GM21723 (cell line): ENCODE measurements around the gene LGALS16.
"Not testable (repeated sequence)": the region's sequence is repeated elsewhere in the genome, so short reads cannot be mapped to it uniquely, and the experiment has no call there.

ENCODE experiments used
- ATAC-seq: cut with Tn5 transposase; IDR thresholded peaks from one replicate; pipeline ENCODE4 v1.9.1; 2021; ENCODE audit warnings: mild to moderate bottlenecking, moderate library complexity; ENCODE audit not compliant: unreplicated experiment

Gene LGALS16, protein sequence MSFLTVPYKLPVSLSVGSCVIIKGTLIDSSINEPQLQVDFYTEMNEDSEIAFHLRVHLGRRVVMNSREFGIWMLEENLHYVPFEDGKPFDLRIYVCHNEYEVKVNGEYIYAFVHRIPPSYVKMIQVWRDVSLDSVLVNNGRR

DNA sequence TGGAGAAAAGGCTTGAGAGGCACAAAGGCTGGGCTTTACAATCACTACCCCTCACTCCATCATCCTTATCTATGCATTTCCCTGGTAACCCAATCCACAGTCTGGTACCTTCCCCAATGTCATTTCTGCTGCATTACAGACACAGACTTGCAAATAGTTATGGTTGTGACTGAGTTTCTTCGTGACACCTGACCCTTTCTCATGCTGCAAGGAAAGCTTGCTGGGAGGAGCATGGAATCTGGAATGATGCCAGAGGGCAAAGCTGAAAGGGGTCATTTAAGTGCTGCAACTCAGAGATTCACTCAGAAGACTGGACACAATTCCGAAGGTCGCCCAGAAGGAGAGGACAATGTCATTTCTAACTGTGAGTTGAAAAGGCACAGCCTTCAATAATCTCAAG lies at the start of gene LGALS16:
Gene LGALS16 (plus strand): TSS at position 301 of the 400 bp plus-strand sequence. CDS start 49 bp downstream, at position 350.
- ATAC-seq = no peak

DNA sequence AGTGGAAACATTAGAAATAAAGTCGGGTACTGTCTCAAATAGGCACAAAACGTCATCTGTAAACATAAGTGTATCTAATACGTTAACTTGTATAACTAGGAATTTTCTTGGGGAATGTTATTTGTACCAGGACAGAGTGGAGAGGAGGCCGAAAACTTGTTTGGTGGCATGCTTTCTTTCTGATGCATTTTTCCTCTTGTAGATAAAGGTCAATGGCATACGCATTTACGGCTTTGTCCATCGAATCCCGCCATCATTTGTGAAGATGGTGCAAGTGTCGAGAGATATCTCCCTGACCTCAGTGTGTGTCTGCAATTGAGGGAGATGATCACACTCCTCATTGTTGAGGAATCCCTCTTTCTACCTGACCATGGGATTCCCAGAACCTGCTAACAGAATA lies 48.7 kb upstream of the LGALS16 start:
- ATAC-seq = no peak

DNA sequence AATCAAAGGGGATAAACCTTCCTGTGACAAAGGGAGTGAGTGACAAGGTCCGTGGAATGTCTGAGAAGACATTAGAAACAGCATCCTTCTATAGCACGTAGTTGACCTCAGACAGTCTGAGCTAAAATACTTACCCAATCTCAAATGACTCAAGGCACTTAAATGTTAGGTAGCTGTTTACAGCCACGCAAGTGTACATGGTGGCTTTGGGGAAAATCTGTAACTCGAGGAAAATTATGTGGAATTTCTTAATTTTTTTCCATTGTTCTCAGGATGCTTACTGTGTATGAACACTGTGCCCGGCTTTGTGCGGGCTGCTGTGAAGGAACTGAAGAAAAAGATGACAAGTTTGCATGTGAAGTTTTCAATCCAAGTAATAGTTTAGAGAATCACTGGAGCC lies 48.2 kb upstream of the LGALS16 start:
- ATAC-seq = no peak

DNA sequence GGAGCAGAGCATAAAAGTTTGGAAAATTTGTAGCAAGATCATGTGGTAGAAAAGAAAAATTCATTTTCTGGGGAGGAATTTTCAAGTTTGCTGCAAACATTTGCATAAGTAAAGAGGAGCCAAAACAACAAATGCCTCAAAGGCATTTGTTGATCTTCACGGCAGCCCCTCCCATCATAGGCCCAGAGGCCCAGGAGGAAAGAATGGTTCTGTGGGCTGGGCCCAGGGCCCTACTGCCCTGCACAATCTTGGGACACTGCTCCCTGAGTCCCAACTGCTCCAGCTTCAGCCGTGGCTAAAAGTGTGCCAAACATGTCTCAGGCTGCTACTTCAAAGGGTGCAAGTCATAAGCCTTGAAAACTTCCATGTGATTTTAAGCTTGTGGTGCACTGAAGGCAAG lies 42.1 kb upstream of the LGALS16 start:
- no peak for ATAC-seq

DNA sequence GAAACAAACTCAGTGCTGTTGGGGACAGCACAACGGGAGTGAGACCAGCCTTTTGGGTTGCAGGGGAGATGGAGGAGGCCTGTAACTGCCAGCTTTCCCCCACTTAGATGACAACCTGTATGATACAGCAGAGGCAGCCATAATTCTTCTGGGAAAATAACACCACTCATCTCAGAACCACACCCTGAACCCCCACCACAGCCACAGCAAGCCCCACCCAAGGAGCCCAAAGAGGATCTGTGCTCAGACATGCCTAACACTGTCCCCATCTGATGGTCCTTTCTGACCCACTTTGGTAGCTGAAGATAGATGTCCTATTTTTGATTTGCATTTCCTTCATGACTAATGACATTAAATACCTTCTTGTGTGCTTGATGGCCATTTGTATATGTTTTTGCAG lies 38.0 kb upstream of the LGALS16 start:
- no peak for ATAC-seq

DNA sequence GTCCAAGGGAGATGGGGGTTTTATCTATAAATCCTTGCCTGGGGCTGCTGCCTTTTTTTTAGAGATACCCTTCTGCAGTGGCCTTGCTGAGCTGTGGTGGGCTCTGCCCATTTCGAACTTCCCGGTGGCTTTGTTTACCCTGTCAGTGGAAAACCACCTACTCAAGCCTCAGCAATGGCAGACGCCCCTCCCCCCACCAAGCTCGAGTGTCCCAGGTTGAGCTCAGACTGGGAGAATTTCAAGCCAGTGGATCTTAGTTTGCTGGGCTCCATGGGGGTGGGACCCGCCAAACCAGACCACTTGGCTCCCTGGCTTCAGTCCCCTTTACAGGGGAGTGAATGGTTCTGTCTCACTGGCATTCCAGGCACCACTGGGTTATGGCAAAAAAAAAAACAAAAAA lies 31.8 kb upstream of the LGALS16 start:
- no peak for ATAC-seq

DNA sequence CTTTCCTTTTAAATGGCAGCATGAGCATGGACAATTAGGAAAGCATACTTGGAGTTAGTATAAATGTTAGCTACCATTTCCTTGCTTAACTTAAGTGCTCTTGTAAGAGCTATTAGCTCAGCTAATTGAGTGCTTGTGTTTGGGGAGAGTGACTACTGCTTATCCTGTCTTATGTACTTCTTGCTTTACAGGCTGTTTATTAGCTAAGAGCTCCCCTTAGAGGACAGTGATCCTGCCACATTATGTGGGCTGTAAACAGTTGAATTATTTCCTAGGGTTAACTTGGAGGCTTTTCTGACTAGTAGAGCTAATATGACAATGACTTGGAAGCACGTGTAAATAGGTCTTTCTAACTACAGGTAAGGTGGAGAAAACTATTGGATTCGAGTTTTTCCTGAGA lies 28.1 kb upstream of the LGALS16 start:
- ATAC-seq = not testable (repeated sequence)

DNA sequence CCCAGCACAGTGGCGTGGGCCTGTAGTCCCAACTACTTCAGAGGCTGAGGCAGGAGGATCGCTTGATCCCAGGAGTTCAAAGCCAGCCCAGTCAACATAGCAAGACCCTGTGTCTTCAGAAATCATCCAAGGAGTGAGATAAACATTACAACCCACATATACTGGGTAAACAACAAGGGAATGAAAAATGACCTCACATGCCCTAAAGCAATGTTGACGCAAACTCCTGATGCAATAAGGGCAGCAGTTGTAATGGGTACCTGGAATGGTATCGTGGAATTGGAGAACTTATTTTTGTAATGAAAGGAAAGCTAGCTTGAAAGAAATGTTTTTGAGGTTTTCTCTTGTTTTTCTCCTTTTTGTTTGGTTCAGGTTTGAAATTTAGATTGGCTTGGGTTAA lies 24.5 kb upstream of the LGALS16 start:
- no peak for ATAC-seq

DNA sequence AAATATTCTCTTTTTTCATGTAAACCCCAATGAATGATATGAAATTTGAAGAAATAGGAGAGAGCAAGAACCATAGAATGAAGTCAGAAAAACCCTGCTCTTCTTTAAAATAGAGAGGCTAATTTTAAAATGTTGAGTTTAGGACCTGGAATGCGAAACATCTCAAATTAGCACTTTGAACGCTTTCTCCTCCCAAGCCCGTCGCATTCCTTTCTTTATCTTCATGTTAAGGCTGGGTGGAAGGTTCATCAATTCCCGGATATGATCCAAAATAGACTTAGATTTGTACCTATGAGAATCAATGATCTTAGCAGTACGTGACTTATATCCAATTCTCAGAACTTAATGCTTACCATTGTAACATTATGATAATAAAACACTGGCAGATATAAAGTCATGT lies 24.1 kb upstream of the LGALS16 start:
- ATAC-seq = no peak

DNA sequence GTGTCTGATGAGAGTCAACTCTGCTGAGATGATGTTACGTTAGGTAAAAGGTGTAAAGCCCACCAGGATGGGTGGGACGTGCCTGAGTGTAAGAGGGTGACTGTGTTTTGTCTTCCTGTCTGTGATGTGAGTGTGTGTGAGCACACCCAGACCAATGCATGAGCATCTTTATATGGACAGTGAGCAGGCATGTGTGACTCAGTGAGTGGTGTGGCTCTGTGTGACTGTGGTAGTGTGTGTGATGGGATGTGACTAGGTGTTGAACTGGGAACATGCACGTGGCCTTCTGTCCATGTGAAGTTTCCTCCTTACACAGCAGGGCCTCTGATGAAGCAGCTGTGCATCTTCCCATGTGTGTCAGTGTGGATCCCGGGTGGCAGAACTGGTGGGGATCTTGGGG lies 17.8 kb upstream of the LGALS16 start:
- ATAC-seq = no peak

DNA sequence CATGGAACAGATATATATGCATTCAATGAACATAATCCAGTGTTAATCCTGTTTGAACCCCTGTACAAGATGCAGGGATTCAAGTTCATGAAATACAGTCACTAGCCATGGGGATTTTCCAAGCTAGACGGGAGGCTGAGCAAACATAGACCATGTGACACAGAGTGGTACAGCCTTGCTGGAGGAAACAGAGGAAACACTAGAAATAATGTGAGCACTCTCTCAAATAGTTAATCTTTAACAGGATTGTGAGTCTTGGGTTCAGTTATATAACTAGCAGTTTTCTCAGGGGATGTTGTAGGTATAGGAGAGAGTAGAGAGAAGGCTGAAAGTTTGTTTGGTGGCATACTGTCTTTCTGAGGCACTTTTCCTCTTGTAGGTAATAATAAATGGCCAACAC lies 13.9 kb upstream of the LGALS16 start:
- ATAC-seq = no peak

DNA sequence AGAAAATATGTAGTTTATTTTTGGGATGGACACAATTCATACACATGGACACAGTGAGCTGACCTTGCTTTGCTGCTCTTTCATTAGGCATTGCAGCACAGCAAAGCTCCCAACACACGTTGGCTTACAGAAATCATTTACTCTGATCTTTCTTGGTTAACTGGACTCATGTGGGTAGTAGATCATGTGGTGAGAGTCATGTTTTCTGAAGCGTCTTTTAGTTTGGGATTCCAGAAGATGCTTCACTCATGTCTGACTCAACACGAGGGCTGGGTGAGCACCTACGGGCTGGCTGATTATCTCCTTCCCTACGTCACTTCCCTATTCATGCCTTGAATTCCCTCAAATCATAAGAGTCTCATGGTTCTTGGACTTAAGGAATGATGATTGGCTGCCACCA lies 12.1 kb upstream of the LGALS16 start:
- ATAC-seq = no peak

DNA sequence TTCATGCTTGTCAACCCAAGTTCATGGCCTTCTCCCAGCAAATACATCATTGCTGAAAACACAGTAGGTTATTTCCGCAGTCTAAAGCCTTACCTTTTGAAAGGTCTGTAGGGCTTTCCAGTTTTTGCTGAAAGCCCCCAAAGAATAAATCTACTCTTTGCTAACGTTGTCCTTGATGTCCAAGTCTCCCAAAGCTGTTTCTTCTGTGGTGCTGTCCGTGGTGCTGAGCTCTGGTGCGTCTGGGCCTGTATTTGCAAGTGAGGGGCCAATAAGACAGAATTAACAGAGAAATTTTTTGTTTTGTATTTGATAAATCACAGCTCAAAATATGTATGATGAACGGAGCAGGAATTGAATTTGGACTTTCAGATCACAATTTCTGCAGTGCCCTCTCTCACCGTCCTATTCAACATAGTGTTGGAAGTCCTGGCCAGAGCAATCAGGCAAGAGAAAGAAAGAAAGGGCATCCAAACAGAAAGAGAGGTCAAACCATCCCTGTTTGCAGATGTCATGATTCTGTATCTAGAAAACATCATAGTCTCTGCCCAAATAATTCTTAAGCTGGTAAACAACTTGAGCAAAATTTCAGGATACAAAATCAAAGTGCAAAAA lies 9.8 kb upstream of the LGALS16 start:
- no peak for ATAC-seq

DNA sequence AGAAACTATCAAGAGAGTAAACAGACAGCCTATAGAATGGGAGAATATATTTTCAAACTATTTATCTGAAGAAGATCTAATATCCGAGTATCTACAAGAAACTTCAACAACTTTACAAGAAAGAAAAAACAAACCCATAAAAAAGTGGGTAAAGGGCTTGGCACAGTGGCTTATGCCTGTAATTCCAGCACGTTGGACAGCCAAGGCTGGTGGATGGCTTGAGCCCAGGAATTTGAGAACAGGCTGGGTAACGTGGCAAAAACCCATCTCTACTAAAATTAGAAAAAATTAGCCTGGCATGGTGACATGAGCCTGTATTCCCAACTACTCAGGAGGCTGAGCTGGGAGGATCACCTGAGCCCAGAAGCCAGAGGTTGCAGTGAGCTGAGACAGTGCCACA lies 7.8 kb upstream of the LGALS16 start:
- no peak for ATAC-seq

DNA sequence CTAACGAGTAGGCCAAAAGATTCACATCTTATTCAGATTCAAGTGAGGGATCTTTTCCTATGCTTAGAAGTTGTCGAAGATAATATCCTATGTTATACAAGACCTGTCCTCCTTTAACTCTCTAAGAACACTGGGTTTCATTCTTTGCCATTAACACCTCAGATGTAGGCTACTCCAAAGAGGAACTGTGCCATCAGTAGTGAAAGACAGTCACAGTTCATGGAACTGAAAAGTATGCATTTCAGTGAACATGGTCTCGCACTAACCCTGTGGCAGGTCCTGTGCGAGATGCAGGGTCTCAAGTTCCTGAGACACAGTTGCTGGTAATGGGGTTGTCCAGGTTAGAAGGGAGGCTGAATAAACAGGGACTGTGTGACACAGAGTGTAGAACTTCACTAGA lies 4.1 kb downstream of the LGALS16 start:
- no peak for ATAC-seq

DNA sequence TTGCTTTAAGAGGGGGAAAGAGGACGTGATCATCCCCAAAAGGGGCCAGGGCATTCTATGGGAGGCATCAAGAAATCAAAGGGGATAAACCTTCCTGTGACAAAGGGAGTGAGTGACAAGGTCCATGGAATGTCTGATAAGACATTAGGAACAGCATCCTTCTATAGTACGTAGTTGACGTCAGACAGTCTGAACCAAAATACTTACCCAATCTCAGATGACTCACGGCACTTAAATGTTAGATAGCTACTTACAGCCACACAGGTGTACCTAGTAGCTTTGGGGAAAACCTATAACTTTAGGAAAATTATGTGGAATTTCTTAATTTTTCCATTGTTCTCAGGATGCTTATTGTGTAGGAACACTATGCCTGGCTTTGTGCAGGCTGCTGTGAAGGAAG lies 4.9 kb downstream of the LGALS16 start:
- ATAC-seq = no peak

DNA sequence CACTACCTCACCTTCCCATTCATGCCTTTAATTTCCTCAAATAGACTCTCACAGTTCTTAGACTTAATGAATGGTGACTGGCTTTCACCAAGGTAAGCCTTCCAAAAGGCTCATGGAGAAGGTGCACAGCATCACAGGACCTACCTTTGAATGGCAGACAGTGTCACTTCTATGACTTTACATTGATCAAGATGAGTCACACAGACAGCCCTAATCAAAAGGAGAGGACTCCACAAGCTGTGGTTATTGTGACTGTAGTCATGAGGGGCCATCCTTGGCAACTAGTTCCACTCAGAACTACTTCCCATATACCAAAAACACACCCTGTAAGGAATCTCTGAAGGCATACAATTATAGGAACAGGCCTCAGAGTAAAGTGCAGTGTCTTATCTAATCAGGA lies 5.9 kb downstream of the LGALS16 start:
- no peak for ATAC-seq

DNA sequence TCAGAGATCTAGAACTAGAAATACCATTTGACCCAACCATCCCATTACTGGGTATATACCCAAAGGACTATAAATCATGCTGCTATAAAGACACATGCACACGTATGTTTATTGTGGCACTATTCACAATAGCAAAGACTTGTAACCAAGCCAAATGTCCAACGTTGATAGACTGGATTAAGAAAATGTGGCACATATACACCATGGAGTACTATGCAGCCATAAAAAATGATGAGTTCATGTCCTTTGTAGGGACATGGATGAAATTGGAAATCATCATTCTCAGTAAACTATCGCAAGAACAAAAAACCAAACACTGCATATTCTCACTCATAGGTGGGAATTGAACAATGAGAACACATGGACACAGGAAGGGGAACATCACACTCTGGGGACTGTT lies 14.1 kb downstream of the LGALS16 start:
- not testable (repeated sequence) for ATAC-seq

DNA sequence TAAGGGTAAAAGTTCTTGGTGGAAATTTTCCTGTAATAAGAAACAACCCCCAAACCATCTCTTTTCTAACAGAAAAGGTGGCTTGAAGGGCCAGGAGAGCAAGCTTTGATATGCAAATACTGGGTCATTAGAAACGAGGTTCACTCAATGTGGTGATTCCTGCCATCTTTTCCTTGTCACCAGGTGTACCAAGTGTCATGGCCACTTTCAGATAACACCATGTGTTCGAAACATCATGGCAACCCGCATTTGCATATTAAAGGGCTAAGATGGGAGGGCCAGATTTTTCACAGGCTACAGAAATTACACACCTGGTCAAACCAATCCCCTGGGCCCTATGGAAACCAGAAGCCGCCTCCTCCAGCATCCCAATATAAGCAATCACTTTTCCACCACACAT lies 15.3 kb downstream of the LGALS16 start:
- no peak for ATAC-seq

DNA sequence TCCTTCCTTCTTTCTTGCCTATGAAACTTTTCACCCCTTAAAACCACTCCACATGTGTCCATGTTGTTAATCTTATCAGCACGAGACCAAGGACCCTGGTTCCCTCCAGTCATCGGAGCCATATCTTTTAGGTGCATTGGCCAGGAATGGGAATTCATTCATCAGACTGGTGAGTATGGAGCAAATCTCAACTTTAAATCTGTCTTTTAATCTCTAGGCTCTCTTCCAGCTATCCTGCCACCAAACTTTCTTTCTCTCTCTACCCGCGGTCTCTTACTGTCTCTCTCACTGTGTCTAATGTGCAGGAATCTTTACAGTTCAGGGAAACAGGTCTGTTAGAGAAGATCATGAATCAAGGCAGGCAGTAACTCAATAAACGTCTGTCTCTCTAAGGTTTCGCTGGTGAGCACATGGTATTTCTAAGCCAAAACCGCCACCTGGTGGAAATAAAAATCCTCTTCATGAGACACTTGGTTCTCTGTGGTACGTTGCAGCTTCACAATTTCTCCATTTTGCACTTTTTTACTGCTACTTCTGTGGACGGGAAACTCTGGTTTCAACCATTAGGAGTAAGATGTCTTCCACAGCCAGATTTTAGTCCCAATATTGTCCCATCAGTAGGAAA lies 16.1 kb downstream of the LGALS16 start:
- no peak for ATAC-seq

DNA sequence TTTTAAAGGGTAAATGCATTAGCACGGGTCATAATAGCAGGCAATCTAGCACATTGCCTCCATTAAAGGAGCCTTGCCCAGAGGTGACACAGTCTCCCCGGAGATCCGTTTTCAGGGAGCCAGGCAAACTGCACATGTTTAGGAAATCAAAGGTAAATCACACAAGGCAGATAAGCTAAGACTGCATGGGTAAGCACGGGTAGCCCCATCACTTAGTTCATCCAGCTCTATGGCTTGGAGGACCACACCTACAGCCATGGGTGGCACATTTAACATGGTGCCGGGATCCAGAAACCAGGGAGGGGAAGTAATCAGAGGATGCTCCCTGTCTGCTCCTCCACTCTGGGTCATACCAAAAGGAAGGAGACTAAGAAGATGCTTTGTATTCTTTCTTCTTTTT lies 16.8 kb downstream of the LGALS16 start:
- no peak for ATAC-seq

DNA sequence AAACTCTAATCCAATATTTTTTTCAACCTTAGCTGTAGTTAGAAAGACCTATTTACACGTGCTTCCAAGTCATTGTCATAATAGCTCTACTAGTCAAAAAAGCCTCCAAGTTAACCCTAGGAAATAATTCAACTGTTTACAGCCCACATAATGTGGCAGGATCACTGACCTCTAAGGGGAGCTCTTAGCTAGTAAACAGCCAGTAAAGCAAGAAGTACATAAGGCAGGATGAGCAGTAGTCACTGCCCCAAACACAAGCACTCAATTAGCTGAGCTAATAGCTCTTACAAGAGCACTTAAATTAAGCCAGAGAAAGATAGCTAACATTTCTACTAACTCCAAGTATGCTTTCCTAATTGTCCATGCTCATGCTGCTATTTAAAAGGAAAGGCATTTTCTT lies 18.1 kb downstream of the LGALS16 start:
- ATAC-seq = not testable (repeated sequence)

DNA sequence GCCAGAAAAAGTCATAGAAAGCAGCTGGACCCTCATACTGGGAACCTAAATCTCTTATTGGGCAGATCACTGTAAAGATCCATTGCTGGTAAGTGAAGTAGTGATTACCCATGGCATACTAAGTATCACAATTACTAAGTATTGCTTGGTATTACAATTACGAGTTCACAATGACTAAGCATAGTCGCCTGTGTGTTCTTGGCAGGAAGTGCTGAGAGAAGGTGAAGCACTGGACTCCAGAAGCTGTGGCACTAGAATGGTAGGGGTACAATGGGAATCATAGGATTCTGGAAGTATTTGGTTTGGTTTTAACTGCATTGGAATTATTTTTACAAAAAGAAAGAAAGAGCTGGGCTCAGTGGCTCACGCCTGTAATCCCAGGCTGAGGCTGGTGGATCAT lies 20.3 kb downstream of the LGALS16 start:
- no peak for ATAC-seq
